ENCODE results near the gene SETD3.

The SETD3 gene

DNA sequence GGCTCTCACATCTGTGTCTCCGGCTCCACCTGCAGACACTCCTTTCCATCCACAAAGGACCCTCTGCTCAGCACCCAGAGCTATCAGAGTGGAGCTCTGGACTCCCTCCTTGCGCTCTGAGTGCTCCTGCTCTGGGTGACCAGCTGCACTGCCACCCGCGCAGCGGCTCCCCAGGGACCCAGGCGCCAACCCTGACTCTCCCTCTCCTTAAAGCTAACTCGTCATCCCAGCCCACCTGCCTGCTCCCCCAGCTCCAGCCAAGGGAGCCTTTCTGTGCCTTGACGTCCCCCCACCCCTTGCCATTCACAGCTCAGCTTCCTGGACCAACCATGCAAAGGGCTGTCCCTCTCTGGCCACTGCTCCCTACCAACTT lies 99.0 kb downstream of the SETD3 start:
- Histone ChIP-seq H3K9ac (ENCODE audit: low read length) (no peak overlapping the region), H3K4me1 (ENCODE audit: insufficient read depth, low read length) (no peaks in the 10 kb centered on the region), H3K27ac (ENCODE audit: low read depth, low read length) (no peak overlapping the region), H3K36me3 (ENCODE audit: insufficient read depth, low read length) (no peaks in the 10 kb centered on the region), H3K9me3 (ENCODE audit: low read length) (no peaks in the 10 kb centered on the region), H3K27me3 (ENCODE audit: control insufficient read depth in 1 of 2, insufficient read depth in 2 of 2, low read length in 2 of 2) (peaks cover 13 to 32% of the 10 kb centered on the region in 2 donors), H3K4me3 (ENCODE audit: low read depth in 1 of 2, low read length in 2 of 2) (no peak overlapping the region)

DNA sequence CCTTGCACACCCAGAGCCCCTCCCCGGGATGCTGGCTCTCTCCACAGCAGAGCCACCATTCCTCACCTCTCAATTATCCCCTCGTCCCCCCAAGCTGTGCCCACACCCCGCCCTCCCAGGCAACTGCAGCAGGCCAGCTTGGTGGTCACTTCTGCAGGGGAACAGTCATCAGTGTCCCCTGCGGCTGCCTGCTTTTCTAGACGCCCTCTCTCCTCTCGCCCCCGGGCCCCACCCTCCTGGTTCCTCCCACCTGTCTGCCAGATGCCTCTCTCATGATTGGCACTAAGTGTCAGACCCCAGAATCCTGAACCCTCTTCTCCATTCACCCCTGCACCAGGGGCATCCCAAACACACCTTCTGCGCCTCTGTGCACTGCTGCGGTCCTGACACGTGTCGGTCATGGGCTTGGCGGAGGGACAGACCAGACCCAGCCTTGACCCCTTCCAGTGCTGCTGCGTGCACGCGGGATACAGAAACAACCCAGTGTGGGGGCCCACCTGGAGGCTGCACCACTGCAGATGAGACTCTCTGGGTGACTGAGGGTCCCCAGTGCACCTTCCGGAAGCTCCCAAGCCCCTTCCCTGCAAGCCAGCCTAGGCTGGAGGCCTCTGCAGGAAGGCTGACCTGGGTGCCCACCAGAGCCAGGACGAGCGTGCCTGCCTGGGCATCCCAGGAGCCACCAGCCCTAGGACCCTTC lies 99.5 kb downstream of the SETD3 start:
- H3K9ac ChIP-seq (ENCODE audit: low read length), result no peak overlapping the region
- H3K27me3 ChIP-seq (ENCODE audit: control insufficient read depth in 1 of 2, insufficient read depth in 2 of 2, low read length in 2 of 2), result peaks cover 13 to 32% of the 10 kb centered on the region in 2 donors
- no peaks in the 10 kb centered on the region for H3K4me1 ChIP-seq (ENCODE audit: insufficient read depth, low read length)
- H3K9me3 ChIP-seq (ENCODE audit: low read length), result no peaks in the 10 kb centered on the region
- H3K4me3 ChIP-seq (ENCODE audit: low read depth in 1 of 2, low read length in 2 of 2), result no peak overlapping the region
- H3K27ac ChIP-seq (ENCODE audit: low read depth, low read length), result no peak overlapping the region
- H3K36me3 ChIP-seq (ENCODE audit: insufficient read depth, low read length), result no peaks in the 10 kb centered on the region

DNA sequence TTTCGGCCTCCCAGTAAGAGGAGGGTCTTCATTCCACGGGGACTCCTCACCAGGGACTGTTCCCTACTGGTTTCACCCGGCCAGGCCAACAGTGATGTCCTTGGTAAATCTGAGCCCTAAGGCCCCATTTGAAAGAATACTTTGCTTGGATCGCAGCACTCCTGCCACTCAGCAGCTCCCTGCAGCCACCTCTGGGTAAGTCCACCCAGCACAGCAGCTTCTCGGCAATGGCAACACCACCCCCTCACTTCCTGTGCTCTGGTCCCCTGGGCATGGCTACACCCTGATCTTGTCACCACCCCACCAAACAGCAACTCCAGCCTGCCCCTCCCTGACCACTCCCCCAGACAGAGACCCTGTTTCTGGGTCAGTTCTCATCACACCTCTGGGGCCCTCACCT lies 100.3 kb downstream of the SETD3 start:
- no peak overlapping the region for H3K4me3 ChIP-seq (ENCODE audit: low read depth in 1 of 2, low read length in 2 of 2)
- H3K9ac ChIP-seq (ENCODE audit: low read length), result no peak overlapping the region
- H3K36me3 ChIP-seq (ENCODE audit: insufficient read depth, low read length), result no peaks in the 10 kb centered on the region
- no peak overlapping the region for H3K27ac ChIP-seq (ENCODE audit: low read depth, low read length)
- H3K9me3 ChIP-seq (ENCODE audit: low read length), result no peaks in the 10 kb centered on the region
- H3K27me3 ChIP-seq (ENCODE audit: control insufficient read depth in 1 of 2, insufficient read depth in 2 of 2, low read length in 2 of 2), result peaks cover 8 to 32% of the 10 kb centered on the region in 2 donors
- no peaks in the 10 kb centered on the region for H3K4me1 ChIP-seq (ENCODE audit: insufficient read depth, low read length)

DNA sequence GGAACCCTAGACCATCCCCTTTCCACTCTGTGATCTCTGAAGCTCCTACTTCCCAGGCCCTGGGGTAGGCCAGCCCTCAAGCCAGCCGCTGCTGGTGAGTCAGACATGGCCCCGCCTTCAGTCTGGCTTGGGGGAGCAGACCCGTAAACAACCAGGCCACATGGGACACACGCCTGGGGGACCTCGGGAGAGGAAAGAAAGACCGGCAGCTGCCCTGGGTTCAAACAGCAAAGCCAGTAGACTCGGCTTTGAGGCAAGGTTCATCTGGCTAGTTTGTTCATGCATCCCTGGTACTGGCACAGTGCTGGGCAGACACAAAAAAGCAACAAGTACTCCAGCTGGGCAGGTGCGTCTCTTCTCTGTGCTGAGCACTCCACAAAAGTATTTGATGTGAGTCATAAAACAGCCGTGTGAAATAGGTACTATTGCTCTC lies 101.9 kb downstream of the SETD3 start:
- no peaks in the 10 kb centered on the region for H3K4me1 ChIP-seq (ENCODE audit: insufficient read depth, low read length)
- H3K27ac ChIP-seq (ENCODE audit: low read depth, low read length), result no peak overlapping the region
- no peaks in the 10 kb centered on the region for H3K9me3 ChIP-seq (ENCODE audit: low read length)
- H3K4me3 ChIP-seq (ENCODE audit: low read depth in 1 of 2, low read length in 2 of 2), result no peak overlapping the region
- peaks cover 0 to 21% of the 10 kb centered on the region in 2 donors for H3K27me3 ChIP-seq (ENCODE audit: control insufficient read depth in 1 of 2, insufficient read depth in 2 of 2, low read length in 2 of 2)
- no peak overlapping the region for H3K9ac ChIP-seq (ENCODE audit: low read length)
- no peaks in the 10 kb centered on the region for H3K36me3 ChIP-seq (ENCODE audit: insufficient read depth, low read length)

DNA sequence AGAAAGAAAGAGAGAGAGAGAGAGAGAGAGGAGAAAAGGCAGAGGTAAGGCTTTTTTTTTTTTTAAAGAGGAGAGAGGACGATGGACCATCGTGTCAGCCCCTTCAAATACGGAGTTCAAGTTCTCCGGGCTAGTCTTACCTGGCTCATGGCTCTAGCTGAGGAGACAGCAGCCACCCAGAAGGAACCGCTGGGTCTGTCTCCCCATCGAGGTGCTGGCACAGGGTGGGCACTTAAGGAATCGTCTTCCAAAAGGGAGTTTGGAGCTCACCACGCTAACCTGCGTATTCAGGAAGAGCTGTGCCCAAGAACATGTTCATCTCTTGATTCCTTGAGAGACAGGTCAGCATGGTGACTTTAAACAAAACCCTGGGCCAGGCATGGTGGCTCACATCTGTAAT lies 102.7 kb downstream of the SETD3 start:
- peaks cover 0 to 12% of the 10 kb centered on the region in 2 donors for H3K27me3 ChIP-seq (ENCODE audit: control insufficient read depth in 1 of 2, insufficient read depth in 2 of 2, low read length in 2 of 2)
- no peaks in the 10 kb centered on the region for H3K36me3 ChIP-seq (ENCODE audit: insufficient read depth, low read length)
- H3K27ac ChIP-seq (ENCODE audit: low read depth, low read length), result no peak overlapping the region

DNA sequence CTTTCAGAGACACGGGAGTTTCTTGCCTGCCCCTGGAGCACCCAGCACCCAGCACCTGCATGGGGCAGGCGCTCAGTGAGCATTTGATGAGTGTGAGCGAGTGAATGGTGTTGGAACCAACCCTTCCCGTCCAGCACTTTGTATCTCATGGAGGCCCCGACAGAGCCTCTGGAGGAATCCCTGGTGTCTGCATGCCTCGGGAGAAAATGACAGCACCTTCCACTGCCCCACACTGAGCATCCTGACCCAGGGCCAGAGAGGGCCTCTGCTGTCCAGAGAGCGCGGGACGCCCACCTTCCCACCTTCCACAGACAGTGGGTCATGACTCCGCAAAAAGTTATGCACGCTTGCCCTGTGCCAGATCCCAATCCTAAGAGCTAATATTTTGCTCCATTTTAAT lies 105.7 kb downstream of the SETD3 start:
- H3K9ac ChIP-seq (ENCODE audit: low read length), result no peak overlapping the region
- no peak overlapping the region for H3K27ac ChIP-seq (ENCODE audit: low read depth, low read length)
- H3K27me3 ChIP-seq (ENCODE audit: control insufficient read depth in 1 of 2, insufficient read depth in 2 of 2, low read length in 2 of 2), result no peaks in the 10 kb centered on the region
- H3K4me1 ChIP-seq (ENCODE audit: insufficient read depth, low read length), result no peaks in the 10 kb centered on the region
- no peaks in the 10 kb centered on the region for H3K9me3 ChIP-seq (ENCODE audit: low read length)
- H3K4me3 ChIP-seq (ENCODE audit: low read depth in 1 of 2, low read length in 2 of 2), result no peak overlapping the region
- H3K36me3 ChIP-seq (ENCODE audit: insufficient read depth, low read length), result no peaks in the 10 kb centered on the region

More for the DNA sequence above, 102.7 kb downstream of the SETD3 start:
- Histone ChIP-seq H3K9me3 (ENCODE audit: low read length) (no peaks in the 10 kb centered on the region), H3K4me1 (ENCODE audit: insufficient read depth, low read length) (no peaks in the 10 kb centered on the region), H3K4me3 (ENCODE audit: low read depth in 1 of 2, low read length in 2 of 2) (no peak overlapping the region), H3K9ac (ENCODE audit: low read length) (no peak overlapping the region)

DNA sequence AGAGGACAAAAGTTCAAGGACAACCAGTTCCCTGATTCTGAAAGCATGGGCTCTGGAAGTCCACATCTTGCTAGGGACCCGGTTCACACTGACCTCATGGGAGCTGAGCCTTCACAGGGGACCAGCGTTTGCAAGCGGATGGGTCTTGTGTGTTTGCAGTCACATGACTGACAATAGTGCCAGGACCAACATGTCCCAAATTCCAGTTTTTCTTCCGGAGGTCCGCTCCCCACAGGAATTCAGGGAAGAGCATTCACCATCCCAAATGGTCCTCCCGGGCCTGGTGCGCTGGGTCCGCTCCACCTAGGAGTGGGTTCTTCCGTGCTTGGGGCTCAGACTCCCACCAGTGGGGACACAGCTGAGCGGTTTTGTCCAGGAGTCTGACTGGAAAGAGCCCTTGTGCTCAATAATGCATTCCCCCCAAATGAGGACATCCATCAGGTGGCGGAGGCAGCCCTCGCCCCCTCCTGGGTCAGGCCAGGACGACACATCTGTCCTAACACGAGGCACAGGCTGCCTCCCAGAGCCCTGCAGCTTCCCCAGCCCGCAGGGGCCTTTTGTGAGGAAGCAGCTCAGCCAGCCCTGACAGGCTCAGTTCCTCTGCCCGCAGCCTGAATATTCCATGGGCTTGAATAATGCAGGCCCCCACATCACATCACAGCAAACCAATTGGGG lies 116.9 kb downstream of the SETD3 start:
- H3K4me3 ChIP-seq (ENCODE audit: low read depth in 1 of 2, low read length in 2 of 2), result no peak overlapping the region
- no peaks in the 10 kb centered on the region for H3K27me3 ChIP-seq (ENCODE audit: control insufficient read depth in 1 of 2, insufficient read depth in 2 of 2, low read length in 2 of 2)
- no peak overlapping the region for H3K27ac ChIP-seq (ENCODE audit: low read depth, low read length)
- H3K36me3 ChIP-seq (ENCODE audit: insufficient read depth, low read length), result no peaks in the 10 kb centered on the region
- no peaks in the 10 kb centered on the region for H3K9me3 ChIP-seq (ENCODE audit: low read length)
- no peaks in the 10 kb centered on the region for H3K4me1 ChIP-seq (ENCODE audit: insufficient read depth, low read length)
- no peak overlapping the region for H3K9ac ChIP-seq (ENCODE audit: low read length)

DNA sequence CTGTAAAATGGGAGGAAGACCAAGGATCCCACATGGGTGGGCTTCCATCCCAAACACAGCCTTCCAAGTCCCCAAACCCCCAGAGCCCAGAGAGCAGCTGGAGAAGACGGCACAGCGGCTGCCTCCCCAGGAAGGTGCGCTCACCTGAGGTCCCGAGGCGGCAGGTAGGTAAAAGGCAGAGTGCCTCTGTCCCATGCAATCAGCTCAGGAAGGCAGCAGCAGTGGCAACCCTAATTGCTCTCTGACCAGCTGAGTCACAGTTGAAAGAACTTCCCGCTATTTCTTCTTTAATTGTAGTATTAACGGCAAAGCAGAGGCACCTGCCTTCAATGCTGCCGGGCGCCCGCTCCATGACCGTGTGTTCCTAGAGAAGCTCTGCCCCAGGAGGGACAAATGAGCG lies 117.6 kb downstream of the SETD3 start:
- no peaks in the 10 kb centered on the region for H3K9me3 ChIP-seq (ENCODE audit: low read length)
- no peaks in the 10 kb centered on the region for H3K36me3 ChIP-seq (ENCODE audit: insufficient read depth, low read length)
- no peak overlapping the region for H3K27ac ChIP-seq (ENCODE audit: low read depth, low read length)

DNA sequence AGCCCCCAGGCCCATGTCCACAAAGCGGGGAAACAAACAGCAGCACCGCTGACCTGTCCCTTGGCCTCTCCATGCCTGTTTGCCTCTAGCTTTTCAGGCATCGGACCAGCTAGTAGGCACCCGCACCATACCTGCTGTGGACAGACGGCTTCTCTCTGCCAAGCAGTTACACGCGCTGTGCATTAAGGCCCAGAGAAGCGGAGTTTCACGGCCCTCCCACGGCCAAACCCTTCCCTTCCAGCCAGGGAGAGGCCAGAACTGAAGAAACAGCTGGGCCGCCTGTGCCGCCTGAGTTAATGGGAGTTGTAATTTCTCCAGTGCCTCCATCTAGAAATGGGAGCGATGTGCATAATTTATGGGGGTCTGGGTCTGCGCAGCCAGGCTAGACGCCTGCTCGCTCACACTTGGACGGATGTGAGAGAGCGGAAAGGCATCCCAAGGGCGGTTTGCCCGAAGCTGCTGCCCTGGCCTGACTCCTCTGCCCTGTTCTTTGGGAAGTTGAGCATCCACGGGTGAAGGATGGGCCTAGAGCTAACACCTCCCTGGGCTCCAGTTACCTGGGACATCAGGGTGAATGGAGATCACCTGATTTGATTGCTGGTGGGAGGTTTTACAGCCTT lies 119.0 kb downstream of the SETD3 start:
- Histone ChIP-seq H3K36me3 (ENCODE audit: insufficient read depth, low read length) (no peaks in the 10 kb centered on the region), H3K9ac (ENCODE audit: low read length) (no peak overlapping the region), H3K4me3 (ENCODE audit: low read depth in 1 of 2, low read length in 2 of 2) (no peak overlapping the region), H3K4me1 (ENCODE audit: insufficient read depth, low read length) (no peaks in the 10 kb centered on the region), H3K27me3 (ENCODE audit: control insufficient read depth in 1 of 2, insufficient read depth in 2 of 2, low read length in 2 of 2) (no peaks in the 10 kb centered on the region), H3K9me3 (ENCODE audit: low read length) (no peaks in the 10 kb centered on the region), H3K27ac (ENCODE audit: low read depth, low read length) (no peak overlapping the region)

More for the DNA sequence above, 117.6 kb downstream of the SETD3 start:
- Histone ChIP-seq H3K4me1 (ENCODE audit: insufficient read depth, low read length) (no peaks in the 10 kb centered on the region), H3K9ac (ENCODE audit: low read length) (no peak overlapping the region), H3K4me3 (ENCODE audit: low read depth in 1 of 2, low read length in 2 of 2) (no peak overlapping the region), H3K27me3 (ENCODE audit: control insufficient read depth in 1 of 2, insufficient read depth in 2 of 2, low read length in 2 of 2) (no peaks in the 10 kb centered on the region)

DNA sequence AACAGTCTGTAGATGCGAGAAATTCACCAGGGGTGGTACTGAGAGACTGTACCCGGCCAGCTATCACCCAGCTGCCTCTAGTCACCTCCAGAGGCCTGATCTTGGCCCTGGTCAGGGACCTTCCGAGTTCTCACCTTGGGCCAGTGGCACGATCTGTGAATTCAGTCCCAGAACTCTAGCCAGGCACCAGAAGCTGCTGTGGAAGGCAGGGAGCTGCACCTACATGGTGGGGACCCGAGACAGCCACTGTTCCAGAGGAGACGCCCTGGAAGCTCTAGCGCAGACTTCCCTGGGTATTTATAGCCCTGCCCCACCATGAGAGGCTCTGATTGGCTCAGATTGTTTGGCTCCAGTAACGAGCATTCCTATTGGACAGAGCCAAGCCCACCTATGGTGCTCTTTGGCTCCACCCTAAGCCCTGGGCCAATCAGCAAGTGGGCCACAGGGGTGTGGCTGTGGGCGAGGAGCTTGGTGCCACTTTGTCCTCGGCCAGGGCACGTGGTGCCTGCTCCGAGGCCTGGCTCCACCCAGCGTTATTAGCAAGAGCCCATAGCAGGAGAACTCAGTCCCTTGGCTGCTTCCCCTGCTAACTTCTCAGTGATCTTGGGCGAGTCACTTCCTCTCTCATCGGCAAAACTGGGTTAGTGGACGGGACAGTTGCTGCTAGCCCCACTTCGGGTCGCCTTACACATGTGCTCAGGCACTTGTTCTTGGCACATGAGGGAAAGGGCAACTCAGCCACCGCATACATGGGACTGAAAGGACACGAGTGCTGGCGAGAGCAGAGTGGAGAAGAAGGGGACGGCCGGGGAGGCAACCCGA lies 119.7 kb downstream of the SETD3 start:
- Histone ChIP-seq H3K9me3 (ENCODE audit: low read length) (no peaks in the 10 kb centered on the region), H3K36me3 (ENCODE audit: insufficient read depth, low read length) (no peaks in the 10 kb centered on the region), H3K4me1 (ENCODE audit: insufficient read depth, low read length) (no peaks in the 10 kb centered on the region), H3K4me3 (ENCODE audit: low read depth in 1 of 2, low read length in 2 of 2) (no peak overlapping the region), H3K27me3 (ENCODE audit: control insufficient read depth in 1 of 2, insufficient read depth in 2 of 2, low read length in 2 of 2) (no peaks in the 10 kb centered on the region), H3K9ac (ENCODE audit: low read length) (no peak overlapping the region), H3K27ac (ENCODE audit: low read depth, low read length) (no peak overlapping the region)

DNA sequence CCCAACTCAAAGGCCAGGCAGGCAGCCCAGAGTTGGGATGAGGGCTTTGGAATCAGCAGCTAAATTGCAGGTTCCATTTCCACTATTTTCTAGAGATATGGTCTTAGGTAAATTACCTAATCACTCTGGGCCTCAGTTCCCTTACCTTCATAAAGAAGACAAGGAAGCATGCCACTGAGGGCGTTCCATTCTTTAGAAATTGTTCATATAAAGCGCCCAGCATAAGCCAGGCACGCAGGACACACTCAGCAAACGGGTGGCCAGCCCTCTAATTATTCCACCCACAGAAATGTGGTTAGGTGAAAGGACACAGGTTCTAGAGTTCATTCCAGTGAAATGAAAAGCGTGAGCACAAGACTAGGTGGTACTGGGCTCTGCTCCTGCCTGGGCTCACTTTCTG lies 120.8 kb downstream of the SETD3 start:
- Histone ChIP-seq H3K9me3 (ENCODE audit: low read length) (no peaks in the 10 kb centered on the region), H3K27ac (ENCODE audit: low read depth, low read length) (no peak overlapping the region), H3K36me3 (ENCODE audit: insufficient read depth, low read length) (no peaks in the 10 kb centered on the region), H3K4me1 (ENCODE audit: insufficient read depth, low read length) (no peaks in the 10 kb centered on the region), H3K9ac (ENCODE audit: low read length) (no peak overlapping the region), H3K4me3 (ENCODE audit: low read depth in 1 of 2, low read length in 2 of 2) (no peak overlapping the region), H3K27me3 (ENCODE audit: control insufficient read depth in 1 of 2, insufficient read depth in 2 of 2, low read length in 2 of 2) (no peaks in the 10 kb centered on the region)

Data from muscle layer of colon (tissue), 2 donors.